Glomerular visceral epithelial cell (primary cell): ENCODE measurements around the gene RPS6KA3.
"Not testable (repeated sequence)": the region's sequence is repeated elsewhere in the genome, so short reads cannot be mapped to it uniquely, and the experiment has no call there.

Experiments
- DNase-seq: peaks from one replicate; pipeline ENCODE4 v3.0.0-alpha.2; 2016; ENCODE audit errors: extremely low spot score

RPS6KA3 gene

DNA sequence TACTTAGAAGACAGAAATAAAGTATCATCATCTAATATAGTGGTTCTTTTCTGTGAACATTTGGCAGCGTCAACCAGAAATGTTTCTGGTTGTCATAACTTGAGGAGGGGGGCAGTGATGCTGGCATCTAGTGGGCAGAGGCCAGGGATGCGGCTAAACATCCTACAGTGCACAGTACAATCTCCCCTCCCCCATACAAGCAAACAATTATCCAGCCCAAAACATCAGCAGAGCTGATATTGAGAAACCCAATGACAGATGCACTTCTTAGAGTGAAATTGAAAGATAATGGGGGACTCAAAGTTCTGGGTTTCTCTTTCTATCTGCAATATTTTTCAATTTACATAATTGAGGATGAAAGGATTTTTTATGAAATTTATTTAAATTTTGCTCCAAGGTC lies 123.1 kb downstream of the RPS6KA3 start:
- DNase-seq = no peak

DNA sequence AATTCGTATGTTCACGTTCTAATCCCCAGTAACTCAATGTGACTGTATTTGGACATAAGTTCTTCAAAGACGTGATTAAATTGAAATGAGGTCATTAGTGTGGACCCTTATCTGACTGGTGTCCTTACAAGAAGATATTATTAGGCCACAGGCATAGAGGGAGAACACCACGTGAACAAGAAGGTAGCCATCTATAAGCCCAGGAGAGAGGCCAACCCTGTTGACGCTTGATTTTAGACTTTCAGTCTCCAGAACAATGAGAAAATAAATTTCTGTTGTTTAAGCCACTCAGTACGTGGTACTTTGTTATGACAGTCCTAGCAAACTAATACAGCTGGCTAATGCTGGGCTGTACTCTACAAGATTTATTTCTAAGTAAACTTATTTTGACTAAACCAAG lies 123.6 kb downstream of the RPS6KA3 start:
- no peak for DNase-seq

DNA sequence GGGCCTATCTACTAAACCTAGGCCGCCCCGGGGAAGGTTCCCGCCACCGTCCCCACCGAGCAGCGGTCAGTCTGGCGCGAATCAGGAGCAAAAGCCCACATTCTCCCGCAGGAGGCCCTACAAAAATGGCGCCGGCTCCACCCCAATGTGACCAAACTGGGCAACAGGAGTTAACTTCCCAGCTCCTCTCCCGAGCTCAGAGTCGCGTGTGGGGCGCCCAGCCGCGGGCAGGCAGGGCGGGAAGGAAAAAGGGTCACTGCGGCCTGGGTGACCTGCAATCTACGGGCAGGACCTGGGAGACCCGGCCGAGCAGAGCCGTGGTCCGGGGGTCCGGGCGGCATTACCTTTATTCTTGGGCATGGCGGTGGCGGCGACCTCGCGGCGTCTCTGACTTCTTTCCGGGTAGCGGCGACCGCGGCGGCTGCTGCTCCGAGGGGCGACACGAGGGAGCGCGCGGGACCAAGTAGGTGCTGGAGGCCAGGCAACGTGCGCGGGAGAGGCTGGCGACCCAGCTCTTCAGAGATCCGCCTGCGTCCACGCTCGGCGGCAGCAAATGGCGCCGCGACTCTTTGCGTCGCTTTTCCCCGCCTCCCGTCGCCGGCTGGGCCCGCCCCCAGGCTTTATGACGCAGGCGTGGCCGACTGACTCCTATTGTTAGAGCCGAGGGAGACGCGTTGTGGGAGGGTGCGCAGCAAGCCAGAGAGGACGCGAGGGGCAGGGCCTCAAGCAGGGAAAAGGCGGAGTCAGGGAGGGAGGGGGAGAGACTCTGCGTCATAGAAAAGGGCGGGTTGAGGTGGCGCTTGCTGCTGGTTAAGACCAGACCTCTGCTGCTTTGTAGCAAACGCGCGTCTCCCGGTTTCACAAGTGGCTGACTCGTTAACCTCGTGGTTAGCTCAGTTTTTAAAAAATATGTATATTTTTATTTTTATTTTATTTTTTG lies 125.2 kb downstream of the RPS6KA3 start, which contains the start of gene EIF1AX:
TSS of gene EIF1AX (minus strand) at position 558 of the 940 bp plus-strand sequence. CDS start at position 360, 198 bp downstream.
- DNase-seq = peak; percentile 96

DNA sequence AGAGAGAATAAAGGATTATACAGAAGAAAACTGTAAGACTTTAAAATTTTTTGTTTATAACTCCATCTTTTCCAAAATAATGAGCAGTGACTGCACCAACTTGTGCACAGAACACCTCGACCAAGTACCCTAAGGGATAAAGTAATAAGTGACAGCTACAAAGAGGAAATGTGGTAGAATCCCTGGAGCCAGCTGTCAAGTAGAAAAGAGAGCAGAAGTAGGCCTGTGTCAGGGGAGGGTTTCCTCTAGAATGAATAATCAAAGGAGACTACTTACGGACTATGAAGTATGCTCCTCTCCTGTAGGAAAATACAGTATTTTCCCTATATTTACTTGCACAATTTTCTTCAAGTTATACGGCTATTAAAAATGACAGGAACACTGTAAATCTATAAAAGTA lies 126.3 kb downstream of the RPS6KA3 start:
- no peak for DNase-seq

DNA sequence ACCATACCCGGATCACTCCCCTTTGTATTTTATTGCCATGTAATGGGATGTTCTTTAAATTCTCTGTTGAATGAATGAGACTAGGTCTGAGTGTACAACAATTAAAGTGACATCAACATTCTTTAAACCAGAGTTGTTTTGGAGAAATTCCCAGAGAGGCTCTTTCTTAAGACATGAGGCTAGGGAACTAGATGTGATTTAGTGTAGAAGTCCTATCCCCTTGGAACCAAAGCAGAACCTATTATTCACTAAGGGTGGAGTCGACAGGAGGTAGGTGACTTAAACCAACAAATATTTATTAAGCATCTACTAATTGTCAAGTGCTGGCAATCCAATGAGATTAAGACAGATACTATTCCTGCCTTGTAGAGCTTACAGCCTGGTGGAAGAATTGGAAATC lies 126.7 kb downstream of the RPS6KA3 start:
- no peak for DNase-seq

DNA sequence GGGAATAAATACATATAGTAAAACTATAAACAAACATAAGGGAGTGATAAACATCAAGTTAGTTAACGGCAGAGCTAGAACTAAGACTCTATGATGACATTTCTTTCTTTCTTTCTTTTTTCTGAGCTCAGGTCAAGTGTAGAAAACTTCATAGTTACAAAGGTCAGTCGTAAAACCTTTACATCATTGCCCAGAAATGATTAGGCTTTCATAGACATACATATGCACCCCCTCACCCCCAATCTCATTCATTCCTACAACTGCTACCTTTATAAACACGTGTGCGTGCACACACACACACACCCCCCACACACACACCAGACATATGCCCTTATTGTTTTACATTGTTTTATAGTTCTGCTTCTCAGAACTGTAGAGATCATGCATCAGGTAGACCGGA lies 130.8 kb downstream of the RPS6KA3 start:
- DNase-seq = no peak

DNA sequence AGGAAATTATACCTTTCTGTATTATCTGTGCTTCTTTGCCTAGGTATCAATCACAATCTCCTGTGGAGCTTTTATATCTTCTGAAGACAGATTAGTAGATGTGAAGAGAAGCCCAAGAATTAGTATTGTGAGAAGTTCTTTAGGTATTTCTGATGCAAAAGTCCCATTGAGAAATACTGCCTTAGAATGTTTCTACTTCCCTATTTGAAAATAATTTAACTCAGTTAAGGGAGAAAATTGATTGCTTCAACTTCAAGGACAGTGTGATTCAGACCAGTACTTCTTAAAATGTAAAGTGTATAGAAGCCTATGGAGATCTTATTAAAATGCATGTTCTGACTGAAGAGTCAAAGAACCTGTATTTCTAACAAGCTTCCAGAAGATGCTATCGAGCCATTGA lies 134.0 kb downstream of the RPS6KA3 start:
- no peak for DNase-seq

DNA sequence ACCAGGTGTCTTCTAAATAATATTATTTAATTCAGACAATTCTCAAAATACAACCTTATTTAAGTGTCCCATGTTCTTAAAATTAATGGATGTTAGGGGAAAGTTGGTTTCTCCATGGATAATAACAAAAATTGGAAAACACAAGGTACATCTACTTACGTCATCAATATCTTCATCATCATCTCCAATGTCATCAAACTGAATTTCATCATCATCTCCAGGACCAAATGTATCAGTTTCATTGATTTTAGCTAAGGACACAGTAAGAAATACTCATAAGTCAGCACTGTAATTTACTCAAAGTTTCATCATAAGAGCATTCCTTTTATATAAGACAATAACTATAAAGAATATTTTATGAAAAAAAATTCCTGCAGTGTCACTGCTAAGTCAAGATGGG lies 136.4 kb downstream of the RPS6KA3 start:
- no peak for DNase-seq

DNA sequence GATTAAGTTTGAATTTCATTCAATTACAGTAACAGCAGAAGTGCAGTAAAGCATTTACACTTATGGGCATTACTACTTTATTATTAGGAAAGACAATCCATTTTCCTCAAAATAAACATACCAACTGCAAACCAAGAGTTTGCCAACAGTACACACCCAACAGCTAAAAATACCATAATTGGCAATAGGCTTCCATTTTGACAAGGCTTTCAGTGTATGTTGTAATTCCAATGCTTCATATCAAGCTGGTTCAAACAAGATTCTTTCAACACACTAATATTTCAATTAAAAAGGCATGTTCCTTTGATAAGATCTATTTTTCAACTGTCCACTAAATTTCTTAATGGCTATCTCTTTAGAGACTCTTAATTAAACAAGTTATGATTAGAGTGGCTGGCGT lies 137.2 kb downstream of the RPS6KA3 start:
- no peak for DNase-seq

DNA sequence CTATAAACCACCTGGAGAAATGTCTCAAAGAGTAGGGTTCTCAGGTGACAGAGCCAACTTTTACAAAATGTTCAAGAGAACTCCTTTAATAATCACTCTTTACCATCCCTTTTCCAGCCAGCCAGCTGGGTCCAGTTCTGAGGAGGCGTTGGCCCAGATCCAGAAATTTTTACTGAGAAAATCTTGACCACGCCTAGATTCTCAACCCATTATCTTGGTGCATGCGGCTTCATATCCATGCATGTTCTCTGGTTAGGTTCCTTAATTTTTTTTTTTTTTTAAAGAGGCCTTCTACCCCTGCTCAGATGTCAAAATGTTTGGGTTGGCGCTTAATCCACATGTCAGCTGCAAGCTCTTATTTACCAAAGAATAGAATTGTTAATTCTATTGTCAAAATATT lies 138.0 kb downstream of the RPS6KA3 start:
- DNase-seq = no peak

DNA sequence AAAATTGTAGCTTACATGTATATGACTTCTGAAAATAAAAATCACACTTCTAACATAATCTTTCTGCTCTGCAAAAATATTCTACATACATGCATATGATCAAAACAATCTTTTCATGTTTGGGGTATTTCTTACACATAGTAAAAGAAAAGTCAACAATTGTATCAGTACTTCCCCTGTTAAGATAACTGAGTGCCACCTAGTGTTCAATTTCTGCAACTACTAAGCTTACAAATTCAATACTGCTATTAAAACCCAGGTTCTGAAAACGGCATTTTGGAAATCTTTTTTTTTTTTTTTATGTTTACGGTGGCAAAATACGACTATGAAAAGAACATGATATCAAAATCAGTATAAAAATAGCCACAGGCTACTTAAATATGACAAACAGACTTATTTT lies 139.3 kb downstream of the RPS6KA3 start:
- DNase-seq = not testable (repeated sequence)

DNA sequence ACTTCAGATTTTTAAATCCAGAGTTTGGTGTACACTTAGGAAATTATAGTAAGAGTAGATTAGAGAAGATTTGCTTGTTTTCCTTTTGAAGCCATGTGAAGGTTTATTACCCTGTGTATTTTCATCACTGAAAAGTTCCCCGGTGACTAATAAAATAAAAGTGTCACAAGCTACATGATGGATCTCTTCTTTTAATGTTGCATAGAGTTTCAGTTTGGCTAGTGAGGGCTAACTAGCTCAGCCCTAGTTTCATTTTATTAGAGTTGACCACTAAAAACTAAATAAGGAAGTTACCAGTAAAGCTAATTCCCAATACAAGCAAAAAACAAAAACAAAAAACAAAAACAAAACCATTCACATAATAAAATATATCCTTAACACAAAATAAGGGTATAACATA lies 139.9 kb downstream of the RPS6KA3 start:
- DNase-seq = not testable (repeated sequence)

DNA sequence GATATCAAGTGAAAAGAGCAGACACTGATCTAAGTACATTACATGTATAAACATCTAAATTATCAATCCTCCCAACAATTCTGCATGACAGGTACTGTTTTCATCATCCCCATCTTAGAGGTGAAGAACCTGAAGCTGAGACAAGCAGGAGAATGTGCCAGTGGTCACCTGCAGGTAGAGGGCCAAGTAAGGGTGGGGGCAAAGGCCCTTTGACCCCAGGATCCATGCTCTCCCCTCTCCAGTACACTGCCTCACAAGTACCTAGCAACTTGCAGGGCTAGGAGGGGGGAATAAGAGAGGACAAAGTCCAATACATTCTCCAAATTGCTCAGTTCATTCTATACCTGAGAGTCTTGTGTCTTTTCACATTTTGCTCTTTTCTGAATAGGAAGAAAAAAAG lies 141.7 kb downstream of the RPS6KA3 start:
- DNase-seq = no peak

DNA sequence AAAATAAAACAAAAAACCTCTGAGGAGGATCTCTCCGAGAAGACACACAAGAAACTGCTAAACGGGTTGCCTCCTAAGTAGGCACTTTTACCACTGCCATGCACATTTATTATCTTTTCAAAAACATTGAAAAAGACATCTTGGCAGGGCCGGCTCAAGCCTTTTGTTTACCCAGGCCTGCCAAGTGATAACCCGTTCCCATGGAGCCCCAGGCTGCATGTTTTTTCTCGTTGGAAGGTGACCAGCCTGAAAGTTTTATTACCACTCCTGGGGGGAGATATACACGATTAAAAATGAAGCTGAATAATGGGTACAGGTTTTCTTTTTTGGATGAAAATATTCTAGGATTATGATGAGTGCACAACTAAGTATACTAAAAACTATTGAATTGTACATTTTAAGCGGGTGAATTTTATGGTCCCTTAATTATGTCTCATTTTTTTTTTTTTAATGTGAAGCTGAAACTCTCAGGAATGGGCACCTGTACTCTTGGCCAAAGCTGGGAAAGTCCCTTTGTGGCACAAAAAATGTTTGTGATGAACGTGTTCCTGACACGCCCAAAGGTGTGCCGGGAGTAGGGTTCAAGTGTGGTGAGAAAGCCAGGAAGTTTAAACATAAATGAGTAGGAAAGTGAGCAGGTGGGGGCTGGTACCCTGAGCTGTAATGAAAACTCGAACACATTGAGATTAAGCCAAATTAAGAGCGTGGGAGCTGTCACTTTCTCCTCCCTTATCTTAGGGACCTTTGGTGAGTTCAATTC lies 148.5 kb downstream of the RPS6KA3 start:
- no peak for DNase-seq

DNA sequence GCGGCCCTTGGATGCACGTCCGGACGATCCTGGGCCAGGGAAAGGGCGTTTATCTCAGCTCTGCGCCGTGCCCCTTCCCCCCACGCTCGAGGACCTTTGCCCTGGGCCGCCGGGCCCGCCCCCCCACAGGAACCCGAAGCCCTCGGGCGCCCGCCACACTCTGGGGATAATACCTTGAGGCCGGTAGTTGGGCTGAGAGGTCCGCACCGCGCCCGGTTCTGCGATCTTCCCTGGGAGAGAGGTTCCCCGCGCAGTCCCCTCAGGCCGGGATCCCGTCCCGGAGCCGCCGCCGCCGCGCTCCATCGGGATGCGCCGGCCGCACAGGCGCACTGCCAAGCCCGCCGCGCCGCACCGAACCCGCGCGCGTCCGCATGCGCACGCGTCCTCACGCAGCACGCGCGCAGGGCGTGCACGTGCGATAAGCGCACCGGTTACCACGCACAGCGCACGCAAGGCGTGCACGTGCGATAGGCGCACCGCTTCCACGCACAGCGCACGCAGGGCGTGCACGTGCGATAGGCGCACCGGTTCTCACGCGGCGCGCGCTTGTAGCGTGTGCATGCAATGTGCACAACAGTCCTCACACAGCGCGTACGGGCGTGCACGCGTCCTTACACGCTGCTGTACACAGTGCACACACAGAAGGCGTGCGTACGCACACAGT lies 150.0 kb downstream of the RPS6KA3 start, which contains the start of gene MAP7D2:
TSS of gene MAP7D2 (minus strand) at position 331 of the 664 bp plus-strand sequence. CDS start at position 303, 28 bp downstream.
- DNase-seq = no peak

DNA sequence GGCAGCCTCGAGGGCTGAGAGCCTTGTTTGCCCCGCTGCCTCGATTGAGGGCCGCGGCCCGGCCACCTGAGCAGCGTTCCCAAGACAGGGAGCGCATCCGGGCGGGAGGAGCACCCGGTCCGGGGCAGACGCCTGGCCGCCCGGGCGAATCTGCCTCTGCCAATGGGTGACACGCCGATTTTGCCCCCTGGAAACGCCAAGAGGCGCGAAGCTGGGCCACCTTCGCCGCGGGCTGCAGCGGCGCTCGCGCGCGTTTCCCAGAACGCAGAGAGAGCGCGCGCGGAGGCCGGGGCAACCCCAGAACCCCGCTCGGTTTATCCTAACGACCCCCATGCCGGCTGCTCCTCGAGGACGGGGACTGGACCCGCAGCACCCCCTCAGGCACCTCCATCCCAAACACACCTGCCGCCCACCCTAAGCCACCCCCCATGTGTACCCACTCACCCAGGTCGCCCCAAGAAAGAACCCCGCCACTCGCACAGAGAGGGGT lies 150.6 kb downstream of the RPS6KA3 start:
- DNase-seq = no peak

DNA sequence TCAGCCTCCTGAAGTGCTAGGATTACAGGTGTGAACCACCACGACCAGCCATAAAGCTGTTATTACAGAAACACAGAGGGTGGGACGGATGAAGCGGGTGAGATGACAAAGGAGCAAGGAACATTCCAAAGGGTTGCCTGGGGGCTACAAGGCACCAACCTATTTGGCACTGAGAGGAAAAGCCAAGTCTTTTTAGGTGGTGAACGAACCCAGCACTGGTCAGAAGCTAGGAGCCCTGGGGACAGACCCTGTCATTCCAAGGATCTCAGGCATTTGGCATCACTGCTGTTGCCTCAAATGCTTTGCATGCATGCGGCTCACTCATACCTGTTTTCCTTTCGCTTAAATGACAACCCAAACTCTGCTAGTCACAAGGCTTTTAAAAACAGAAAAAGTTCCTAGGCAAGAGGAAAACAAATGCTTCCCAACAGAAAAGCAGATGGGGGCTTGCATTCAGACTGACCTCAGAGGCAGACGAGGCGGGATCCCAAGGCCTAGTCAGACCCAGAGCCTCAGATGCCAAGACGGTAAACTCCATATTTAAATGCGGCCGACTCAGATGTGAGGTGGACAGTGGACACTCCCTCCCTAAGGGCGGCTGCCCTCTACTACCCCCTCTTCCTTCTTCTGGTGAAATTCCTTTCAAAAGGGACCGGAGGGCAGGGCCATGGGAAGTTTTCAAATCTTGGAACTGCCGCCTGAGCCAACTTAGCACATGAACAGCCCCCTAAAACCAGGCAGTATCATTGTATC lies 154.5 kb downstream of the RPS6KA3 start:
- DNase-seq = no peak

DNA sequence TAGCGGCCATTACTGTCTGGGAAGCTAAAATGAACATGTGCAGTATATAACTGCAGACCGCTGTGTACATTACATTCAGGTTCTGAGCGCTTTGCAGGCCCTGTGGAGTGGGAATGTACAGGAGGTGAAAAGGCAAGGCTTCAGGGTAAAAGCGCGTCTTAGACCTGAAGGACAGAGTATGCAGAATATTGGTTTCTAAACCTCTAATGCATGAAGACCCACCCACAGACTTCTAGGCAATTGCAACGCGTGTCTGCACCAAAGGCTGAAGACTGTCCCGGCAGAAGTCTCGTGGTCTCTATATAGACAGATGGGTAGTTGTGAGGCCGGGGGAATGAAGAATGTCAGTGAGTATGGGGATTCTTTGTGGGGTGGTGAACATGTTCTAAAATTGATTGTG lies 155.4 kb downstream of the RPS6KA3 start:
- DNase-seq = no peak

DNA sequence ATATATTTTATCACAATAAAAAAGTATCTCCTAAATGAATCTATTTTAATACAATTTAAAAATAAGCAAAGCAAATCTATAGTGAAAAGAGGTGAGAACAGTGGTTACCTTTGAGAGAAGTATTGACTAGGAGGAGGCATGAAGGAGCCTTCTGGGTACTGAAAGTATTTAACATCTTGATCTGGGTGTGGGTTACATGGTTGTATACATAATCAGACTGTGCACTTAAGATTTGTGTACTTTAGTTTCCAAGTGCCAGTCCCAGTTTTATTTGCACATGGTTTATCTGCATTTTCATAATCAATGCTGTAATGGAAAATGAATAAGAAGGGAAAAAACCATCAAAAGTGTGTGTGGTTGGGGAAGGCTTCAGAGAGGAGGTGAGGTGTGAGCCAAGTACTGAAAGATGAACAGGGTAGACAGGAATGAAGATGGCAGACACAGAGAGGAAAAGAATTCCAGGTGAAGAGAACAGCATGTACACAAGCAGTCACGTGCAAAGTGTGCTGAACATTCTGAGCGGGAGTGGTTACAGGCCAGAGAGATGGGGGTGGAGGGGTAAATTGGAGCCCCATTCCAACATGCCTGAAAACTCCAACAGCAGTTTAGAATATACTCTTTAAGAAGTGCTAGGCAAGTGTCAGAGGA lies 164.7 kb downstream of the RPS6KA3 start:
- DNase-seq = no peak
